Stimulated activated CD8-positive, alpha-beta memory T cell treated with anti-CD3 and anti-CD28 coated beads, Interleukin-15, amount 100 ng/mL, for 4 hours (primary cell): ENCODE results near the gene TMEM191C.
"Not testable (repeated sequence)": the region's sequence is repeated elsewhere in the genome, so short reads cannot be mapped to it uniquely, and the experiment has no call there.

Source experiments
- DNase-seq, 2 donors: peaks; one replicate each; pipeline ENCODE4 v3.0.0-alpha.2; 2020; ENCODE audit warnings: low read depth in 2 of 2

TMEM191C gene

DNA sequence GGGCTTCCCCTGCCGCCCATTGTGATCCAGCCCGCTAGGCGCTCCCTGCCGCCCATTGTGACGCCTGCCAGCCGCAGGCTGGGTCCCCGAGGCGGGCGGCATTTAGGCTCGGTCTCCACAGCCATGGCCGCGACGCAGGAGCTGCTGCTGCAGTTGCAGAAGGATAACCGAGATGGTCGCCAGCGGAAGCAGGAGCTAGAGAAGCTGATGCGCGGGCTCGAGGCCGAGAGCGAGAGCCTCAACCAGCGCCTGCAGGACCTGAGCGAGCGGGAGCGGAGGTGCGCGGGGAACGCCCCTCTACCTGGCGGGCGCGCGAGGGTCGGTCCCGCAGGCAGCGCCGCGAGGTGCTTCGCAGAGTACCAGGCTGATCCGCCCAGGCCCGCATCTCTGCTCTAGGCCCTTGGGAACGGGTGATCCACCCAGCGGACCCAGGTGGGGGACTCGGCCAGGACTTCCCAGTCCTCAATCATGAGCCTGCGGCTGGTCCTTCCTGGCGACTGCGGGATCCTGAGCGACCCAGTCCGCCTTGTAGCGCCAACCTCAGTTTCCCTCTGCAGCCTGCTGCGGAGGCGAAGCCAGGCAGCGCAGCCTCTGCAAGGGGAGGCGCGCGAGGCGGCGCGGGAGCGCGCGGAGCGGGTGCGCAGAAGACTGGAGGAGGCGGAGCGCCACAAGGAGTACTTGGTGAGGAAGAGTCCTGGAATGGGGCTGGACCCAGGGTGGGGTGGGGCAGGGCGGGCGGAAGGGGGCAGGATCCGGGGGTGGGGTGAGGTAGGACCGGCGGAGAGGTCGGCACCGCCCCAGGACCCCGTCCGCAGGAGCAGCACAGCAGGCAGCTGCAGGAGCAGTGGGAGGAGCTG, at the start of gene TMEM191C:
Gene TMEM191C, plus strand, starts transcription at position 51 of the 857 bp plus-strand sequence. Its CDS starts 73 bp downstream, at position 124.
- not testable (repeated sequence) for DNase-seq

DNA sequence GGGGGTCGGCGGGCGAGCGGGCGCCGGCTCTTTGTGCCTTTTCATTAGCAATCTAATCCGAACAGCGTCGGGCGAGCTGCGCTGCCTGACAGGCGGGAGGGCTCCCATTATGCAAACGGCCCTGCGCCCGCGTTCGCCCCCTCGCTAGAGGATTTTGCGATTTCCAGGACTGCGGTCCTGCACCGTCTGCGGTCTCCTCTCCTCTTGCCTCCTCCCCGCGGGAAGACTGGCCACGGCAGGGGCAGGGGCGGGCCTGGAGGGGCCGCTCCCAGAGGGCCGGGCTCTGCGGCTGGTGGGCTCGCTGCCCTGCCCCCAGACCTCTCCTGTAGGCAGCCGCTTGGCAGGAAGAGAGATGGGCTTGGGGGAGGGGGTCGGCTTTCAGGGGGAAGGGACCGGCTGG, 49.3 kb upstream of the TMEM191C start:
- DNase-seq, result not testable (repeated sequence)

DNA sequence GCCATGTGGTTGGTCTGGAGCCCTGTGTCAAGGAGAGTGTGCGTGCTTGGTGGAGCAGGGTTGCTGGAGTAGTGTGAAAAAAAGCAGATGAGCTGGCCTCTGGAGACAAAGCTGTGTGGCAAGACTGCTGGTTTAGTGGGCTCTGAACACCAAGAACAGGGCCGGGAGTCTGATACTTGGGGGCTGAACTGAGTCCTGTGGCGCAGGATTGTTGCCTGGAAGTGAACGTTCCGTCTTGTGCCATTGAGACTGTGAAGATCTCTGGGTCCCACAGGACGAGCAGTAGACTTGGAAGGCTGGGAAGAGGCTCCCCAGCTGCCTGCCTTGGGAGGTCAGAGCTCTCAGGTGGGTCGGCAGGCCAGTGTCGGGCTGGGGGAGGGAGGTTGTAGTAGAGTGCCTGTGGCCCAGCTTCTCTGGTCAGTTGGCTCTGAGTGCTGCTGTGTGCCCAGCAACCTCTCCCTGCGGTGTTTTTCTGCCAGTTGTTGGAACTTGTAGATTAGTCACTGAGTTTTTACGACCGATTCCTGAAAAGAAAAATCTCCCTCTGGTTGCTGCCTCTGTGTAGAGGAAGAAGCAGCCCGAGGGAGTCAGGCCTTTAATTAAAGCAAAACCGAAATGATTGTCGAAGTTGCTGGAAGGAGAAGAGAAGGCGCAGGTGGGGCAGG, 48.1 kb upstream of the TMEM191C start:
- not testable (repeated sequence) for DNase-seq

DNA sequence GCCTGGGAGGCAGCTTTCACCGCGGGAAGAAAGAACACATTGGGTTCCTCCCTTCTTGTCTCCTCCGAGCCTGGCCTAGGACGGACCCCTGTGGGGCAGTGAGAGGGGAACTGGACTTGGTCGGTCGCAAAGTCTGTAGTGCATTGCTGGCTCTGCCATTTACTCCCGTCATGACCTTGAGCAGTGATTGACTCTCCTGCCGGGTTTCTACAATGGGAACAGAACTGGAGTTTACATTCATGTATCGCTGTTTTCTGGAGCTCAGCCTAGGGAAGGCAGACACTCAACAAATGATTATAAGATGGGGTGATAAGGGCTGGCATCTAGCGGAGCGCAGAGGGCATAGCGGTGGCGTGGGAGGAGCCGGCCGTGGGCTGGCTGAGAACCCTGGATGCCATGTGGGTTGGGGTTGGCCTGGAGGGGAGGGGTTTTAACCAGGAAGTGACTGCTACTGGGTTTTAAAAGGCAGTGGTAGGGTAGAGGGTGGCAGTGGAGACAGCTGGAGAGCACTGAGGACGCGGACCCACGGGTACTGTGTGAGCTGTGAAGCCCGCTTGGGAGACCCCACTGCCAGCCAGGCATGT, 46.9 kb upstream of the TMEM191C start:
- DNase-seq, result not testable (repeated sequence)

DNA sequence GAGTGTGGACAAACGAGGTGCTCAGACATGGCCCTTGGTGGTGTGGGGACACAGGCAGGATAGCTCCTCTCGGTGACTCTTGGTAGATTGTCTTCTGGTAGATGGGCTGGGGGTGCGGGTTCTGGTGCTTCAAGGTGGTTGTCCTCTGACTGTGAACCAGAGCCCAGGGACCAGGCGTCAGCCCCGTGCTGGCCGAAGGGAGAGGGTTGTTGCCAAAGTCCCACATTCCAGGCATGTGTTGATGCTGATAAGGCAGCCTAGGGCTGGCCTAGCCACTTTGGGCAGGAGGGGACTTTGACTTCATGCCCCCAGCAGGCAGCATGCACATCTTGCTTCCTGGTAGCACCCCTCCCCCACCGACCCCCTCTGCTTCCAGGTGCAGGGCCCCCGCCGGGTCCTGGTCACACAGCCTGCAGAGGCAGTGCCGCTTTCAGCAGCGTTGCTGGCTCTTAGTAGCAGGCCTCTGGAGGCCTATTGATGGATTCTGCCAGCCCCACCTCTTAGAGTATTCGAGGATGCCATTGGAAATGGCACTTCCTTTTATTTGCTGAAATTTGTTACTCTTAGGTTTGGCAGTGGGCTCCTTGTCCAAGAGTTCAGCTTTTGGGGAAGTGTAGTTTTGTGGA, 43.0 kb upstream of the TMEM191C start:
- DNase-seq, result not testable (repeated sequence)

DNA sequence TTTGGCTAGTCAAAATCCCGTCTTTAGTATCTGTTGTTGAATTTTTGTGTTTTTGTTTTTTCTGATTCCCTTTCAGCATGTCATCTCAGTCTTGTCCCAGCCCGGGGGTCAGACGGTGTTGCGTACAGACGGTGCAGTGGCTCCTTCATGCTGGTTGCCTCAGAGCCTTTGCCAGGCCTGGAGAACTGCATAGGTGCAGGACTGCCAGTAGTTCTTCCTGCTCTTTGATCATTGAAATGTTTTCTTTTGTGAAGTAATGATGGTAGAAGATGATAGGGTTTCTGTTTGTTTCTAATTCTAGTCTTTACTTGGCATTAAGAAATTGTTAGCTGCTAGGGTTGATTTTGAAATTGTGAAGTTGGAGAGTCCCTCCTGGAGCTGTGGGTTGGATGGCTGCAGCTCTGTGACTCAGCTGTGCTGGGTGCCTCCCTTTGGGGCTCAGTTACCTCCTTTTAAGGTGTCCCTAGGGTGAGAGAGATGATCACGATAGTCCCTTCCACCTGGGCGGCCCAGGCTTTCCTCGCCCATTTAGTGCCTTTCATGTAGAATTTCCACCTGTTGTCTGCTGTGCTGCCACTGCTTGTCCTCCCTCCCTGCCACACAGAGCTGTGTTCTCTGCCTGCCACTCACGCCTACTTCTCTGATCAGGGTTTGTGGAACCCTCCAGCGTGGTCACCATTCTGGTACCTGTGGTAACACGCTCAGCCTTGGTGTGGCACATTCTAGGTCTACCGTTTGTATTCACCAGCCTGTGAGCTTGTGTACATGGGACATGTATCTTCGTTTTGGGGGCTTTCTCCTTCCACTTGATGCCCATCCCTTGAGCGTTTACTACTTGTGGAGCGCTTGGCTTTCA, 32.6 kb upstream of the TMEM191C start:
- DNase-seq, result not testable (repeated sequence)

DNA sequence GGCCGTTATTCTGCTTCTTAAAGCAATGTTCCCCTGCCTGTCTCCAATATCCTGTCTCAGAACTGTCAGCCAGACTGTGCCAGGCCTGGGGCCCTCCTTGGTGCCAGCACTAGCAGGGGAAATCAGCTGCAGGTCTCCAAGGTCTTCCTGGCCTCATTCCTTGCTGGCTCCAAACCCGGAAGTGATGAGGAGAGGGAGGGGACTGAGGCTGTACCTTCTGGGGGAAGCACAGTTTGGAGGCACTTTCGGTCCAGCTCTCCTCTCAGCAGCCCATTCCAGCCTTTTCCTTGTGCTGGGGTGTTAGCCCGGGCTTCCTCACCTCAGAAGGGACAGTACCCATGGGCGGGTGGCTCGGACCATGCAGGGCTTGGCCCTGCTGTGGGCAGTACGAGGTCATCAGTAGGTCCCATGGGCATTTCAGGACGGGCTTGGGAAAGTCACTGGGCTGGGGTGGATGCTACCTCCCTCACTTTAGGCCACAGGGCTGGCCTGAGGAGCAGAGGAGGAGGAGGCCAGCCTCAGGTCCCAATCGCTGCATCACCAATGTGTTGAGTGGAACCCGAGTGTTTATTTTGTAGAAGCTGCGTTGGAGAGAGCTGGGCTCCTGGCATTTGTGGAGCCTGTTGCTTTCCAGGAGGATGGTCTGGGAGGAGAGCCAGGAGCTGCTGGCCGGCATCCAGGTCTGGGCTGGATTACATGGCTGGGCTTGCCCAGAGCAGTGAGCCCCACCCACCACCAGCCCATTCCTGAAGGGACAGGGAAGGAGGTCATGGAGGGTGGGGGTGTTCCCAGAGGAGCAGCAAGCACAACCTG, 31.0 kb upstream of the TMEM191C start:
- DNase-seq, result not testable (repeated sequence)

DNA sequence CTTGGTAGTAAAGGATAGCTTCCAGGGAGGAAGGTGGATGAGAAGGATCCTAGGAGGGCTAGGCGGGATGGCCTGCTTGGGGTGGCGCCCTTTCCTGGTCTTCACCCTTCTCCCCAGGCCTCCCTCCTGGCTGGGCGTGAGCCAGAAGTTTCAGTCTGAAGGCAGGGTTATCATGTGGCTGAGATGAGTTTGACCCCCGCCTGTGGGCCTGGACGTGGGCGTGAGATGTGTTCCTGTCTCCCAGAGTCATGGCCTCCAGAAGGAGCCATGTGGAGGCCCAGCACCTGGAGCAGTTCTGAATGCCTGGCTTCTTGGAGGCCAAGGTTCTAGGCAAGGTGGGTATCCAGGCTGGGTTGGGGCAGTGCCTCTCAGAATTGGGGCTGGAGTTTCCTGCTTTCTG, 29.2 kb upstream of the TMEM191C start:
- not testable (repeated sequence) for DNase-seq

DNA sequence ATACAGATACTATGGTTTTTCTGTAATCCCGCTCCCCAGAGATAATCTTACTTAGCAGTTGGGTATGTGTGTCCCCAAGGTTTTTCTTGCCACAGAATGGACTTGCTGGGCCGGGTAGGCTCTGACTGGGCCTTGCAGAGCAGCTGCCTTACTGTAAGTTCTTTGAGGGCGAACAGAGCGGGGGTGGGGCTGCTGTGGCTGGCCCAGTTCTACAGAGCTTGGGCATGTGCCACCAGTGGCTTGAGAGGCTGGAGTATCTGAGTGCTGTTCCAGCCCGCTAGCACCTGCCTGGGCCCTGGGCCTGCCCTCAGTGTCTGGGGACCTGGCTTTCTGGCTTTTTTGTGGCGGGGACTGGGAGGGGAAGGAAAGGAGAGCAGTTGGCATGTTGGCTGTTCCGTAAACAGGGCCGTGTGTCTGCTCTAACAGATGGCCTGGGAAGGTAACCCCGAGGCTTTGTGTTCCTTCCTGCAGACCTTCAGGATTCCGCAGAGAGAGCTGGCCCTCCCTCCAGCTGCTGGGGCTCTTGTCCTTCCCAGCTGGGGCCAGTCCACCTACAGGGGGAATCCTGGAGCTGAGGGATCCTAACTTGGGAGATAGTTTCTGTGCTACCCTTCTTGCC, 27.1 kb upstream of the TMEM191C start:
- DNase-seq, result not testable (repeated sequence)

DNA sequence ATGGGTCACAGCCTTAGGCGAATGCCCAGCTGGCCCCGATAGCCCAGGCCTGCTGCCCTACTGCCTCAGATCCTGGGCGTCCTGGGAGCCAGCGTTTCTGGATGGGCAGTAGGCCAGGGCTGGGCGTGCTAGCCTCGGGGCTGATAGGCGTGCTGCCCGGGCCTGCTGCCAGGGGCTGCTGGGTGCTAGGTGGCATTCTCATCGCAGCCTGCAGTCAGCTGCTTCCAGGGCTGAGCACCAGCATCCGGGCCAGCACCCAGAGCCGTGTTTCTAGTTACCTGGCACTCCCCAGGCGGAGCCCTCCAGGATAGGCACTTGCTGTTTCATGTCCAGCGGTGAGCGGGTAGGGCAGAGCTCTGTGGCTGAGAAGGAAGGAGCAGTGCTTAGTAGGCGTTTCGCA, 26.5 kb upstream of the TMEM191C start:
- not testable (repeated sequence) for DNase-seq

DNA sequence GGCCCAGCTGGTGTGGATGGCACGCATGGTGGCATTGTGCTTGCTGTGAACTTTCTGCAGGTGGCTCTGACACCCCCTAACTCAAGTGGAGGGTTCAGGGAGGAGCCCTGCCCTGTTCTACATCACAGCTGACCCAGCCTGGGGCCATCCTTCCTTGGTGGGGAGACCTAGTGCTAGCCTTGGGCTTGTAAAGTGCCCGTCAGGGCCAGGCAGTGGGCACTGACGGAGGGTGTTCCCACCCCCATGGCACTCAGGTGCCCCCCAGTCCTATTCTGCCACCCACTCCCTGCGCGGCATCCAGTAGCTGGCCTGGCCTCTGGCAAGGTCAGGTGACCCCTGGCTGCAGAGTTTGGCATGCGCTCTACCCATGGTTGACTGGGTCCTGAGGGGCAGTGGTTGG, 26.0 kb upstream of the TMEM191C start:
- DNase-seq, result not testable (repeated sequence)

DNA sequence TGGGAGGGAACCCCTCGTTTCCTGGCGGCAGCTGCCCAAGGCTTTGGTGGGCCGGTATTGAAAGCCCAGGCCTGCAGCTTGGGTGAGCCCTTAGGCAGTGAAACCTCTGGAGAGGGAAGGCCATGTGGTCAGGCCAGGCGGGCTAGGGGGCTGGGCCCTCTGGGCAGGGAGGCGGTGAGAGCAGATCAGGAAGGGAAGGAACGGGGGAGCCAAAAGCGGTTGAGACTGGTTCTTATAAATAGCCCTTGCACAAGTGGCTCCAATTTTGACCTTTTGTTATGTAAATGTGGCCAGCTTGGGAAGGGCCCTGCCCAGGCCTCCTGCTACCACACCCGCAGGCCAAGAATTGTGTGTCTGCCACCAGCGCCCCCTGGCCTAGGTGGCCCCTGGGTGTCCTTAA, 25.1 kb upstream of the TMEM191C start:
- not testable (repeated sequence) for DNase-seq

DNA sequence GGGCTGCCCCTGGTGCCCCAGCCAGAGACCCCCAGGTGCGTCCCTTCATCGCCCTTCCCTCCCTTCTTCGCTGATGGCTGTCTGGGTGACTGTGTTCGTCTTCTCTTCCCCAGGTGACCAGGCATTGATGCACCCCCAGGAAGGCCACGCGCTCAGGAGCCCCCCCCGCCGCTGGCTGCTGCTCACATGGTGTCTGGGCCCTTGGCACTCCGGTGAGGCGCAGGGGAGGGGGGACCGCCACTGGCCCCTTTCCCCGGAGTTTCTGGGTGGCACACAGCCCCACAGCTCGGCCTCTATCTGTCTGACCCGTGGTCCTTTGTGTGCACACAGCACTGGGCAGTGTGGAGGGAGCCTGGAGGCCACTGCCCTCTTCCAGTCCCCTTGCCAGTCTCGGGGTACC, 24.5 kb upstream of the TMEM191C start:
- not testable (repeated sequence) for DNase-seq

DNA sequence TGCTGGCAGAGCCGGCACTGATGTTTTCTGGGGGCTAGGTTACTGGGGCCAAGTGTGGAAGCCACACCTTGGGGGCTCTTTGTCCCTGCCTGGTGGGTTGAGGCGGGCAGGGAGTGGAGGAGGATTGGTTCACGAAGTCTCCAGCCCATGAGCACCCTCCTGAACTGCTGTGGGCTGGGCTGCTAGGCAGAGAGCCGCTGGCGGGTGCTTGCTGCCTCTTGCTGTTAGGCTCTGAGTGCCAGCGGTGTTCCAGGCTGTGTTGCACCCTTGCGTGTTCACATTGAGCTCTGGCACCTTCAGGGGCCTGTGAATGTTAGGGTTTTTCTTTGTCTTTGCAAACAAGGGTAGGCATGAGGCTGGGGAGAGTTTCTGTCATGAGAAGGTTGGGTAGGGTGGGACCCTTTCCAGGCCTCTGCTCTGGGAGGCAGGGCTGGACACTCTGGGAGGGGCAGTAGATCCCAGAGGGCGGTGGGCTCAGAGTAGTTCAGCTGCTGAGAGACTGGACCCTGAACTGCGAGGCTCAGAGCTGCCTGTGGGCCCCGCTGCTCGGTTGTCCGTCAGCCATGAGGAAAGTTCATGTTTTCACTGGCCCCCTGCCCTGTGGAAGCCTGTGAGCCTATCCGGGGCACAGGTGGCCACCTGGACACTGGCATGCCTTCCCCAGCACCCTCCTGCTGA, 24.0 kb upstream of the TMEM191C start:
- no peak for DNase-seq

DNA sequence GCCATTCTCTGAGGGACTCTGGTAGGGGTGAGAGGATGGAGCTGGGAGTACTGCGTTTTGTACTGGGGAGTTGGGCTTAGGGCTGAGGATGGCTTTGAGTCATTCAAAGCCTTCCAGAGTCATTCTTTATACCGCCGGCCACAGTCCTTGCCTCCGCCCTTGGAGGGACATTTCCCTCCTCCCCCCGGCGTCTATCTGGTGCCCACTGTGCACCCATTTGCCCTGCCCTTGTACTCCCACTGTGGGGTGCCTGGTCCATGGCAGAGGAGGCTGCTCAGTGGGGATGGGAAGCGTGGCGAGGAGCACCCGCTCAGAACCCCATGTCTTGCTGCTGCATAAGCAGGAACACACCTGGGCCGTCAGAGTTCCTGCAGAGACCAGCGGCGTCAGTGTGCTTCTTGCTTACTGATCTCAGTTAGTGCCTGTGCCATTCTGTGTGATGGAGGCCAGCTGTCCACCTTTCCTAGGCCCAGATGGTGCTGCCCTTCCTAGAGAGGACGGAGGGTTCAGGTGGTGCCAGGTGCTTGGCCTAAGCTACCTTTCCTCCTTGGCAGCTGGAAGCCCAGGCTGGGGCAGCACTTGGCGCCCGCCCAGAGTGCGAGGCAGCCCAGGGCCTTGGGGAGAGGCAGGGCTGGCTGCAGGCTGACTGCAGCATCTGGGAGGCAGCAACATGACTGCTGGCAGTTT, 23.3 kb upstream of the TMEM191C start:
- no peak for DNase-seq

DNA sequence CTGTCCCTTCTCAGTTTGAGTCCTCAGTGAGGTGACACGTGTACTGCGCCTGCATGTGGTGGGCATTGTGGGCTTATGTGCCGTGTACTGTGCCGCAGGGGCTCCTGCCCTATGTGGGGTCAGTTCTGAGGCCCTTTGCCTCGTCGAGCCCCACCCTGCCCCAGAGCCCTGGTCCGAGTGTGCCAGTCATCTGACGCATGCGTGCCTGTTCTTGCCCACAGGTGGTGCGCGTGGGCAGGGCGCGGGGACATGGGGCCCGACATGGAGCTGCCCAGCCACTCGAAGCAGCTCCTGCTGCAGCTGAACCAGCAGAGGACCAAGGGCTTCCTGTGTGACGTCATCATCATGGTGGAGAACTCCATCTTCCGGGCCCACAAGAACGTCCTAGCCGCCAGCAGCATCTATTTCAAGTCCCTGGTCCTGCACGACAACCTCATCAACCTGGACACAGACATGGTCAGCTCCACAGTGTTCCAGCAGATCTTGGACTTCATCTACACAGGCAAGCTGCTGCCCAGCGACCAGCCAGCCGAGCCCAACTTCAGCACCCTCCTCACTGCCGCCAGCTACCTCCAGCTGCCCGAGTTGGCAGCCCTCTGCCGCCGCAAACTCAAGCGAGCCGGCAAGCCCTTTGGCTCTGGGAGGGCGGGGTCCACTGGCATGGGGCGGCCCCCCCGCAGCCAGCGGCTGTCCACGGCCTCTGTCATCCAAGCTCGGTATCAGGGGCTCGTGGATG, 22.3 kb upstream of the TMEM191C start:
- DNase-seq, result no peak

DNA sequence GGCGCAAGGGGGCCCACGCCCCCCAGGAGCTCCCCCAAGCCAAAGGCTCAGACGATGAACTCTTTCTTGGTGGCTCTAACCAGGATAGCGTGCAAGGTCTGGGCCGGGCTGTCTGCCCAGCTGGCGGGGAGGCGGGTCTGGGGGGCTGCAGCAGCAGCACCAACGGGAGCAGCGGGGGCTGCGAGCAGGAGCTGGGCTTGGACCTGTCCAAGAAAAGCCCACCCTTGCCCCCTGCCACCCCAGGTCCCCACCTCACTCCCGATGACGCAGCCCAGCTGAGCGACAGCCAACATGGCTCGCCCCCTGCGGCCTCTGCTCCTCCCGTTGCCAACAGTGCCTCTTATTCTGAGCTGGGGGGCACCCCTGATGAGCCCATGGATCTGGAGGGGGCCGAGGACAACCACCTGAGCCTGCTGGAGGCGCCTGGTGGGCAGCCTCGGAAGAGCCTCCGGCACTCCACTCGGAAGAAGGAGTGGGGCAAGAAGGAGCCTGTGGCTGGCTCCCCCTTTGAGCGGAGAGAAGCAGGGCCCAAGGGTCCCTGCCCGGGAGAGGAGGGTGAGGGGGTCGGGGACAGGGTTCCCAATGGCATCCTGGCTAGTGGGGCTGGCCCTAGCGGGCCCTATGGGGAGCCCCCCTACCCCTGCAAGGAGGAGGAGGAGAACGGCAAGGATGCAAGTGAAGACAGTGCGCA, 21.6 kb upstream of the TMEM191C start:
- DNase-seq, result no peak
